KOPT-K1 (cell line): ENCODE results near the gene PDE4D.
"Not testable (repeated sequence)": the region's sequence is repeated elsewhere in the genome, so short reads cannot be mapped to it uniquely, and the experiment has no call there.

Experiments used
- H3K27ac ChIP-seq: fragments of 200-600 bp; sonication (generic); 2 replicates; pipeline ENCODE4 v1.5.1; 2016; ENCODE audit warnings: antibody characterized with exemption, mild to moderate bottlenecking, low read depth, low read length; ENCODE audit not compliant: poor library complexity, severe bottlenecking
- H3K36me3 ChIP-seq: fragments of 200-600 bp; sonication (generic); 2 replicates; pipeline ENCODE4 v1.5.1; 2017; ENCODE audit warnings: antibody characterized with exemption, mild to moderate bottlenecking, low read length, moderate library complexity; ENCODE audit not compliant: insufficient read depth
- H3K9me3 ChIP-seq: fragments of 200-600 bp; sonication (generic); 2 replicates; pipeline ENCODE4 v1.5.1; 2017; ENCODE audit warnings: antibody characterized with exemption, low read length, mild to moderate bottlenecking; ENCODE audit not compliant: insufficient read depth, poor library complexity, severe bottlenecking

PDE4D gene

DNA sequence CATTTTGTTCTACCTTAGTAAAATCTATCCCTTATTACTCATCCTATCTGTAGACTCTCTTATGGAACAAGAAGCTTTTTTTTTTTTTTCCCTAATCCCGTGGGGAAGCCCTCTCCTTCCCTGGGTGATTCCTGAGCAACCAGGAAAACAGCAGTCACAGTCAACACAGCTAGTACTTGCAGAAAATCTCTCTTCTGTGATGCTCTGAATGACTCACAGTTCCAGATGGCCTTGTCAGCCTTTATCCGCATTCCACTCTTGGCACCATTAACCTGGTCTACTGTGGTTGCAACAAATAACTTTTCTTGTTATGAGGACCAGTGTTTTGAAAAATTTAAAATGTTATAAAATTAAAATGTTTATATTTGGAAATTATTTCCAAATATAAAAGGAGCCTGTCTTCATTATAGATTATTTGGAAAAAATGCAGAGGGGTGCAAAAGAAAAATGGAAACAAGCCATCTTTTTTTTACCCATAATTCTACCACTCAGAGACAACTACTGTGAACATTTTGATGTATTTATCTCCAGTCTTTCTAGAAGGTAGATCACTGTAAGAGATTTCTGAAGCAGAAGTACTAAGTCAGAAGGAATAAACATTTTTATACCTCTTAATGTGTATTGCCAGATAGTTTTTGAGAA is 824.0 kb downstream of the PDE4D start:
- H3K9me3 ChIP-seq = no peaks in the 10 kb centered on the region
- H3K36me3 ChIP-seq = no peaks in the 10 kb centered on the region
- no peak overlapping the region for H3K27ac ChIP-seq

DNA sequence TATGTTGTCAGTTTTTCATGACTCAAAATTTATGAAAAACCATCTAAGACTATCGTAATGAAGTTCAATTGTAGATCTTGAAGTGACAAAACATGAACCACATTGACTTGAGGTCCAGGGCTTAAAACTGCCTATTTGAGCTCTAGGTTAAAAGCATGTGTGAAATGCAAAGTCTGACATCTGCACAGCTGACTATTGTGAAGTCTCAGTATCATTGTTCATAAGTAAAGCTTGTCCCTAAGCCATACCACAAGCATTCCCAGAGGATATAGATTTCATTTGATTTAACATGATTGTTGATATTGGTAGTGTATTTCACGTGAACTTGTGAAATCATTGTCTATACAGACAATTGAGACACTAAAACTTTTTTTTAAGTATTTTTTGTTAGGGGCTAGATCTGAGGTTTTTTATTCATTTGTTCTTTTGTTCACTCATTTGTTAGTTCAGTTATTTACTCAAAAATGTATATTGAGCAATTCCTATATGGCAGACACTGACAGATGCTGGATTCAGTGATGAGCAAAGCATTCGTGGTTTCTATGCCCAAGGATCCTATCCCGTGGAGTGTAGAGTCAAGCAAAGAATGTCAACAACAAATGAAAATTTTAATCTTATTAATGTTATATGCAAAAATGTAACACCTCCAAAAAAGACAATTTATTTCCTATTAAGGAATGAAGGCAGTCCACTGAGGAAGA is 825.4 kb downstream of the PDE4D start:
- no peaks in the 10 kb centered on the region for H3K9me3 ChIP-seq
- H3K36me3 ChIP-seq = no peaks in the 10 kb centered on the region

GRCh38 chr5:59066367-59067163 is 827.0 kb downstream of the PDE4D start:
- H3K36me3 ChIP-seq = no peaks in the 10 kb centered on the region
- no peak overlapping the region for H3K27ac ChIP-seq
- H3K9me3 ChIP-seq = no peaks in the 10 kb centered on the region

More for the DNA sequence above, 825.4 kb downstream of the PDE4D start:
- no peak overlapping the region for H3K27ac ChIP-seq

GRCh38 chr5:59065554-59065953 is 828.0 kb downstream of the PDE4D start:
- Histone ChIP-seq H3K9me3 (no peaks in the 10 kb centered on the region), H3K36me3 (no peaks in the 10 kb centered on the region), H3K27ac (no peak overlapping the region)

GRCh38 chr5:59064293-59064692 is 829.2 kb downstream of the PDE4D start:
- no peaks in the 10 kb centered on the region for H3K9me3 ChIP-seq
- no peak overlapping the region for H3K27ac ChIP-seq
- H3K36me3 ChIP-seq = no peaks in the 10 kb centered on the region

DNA sequence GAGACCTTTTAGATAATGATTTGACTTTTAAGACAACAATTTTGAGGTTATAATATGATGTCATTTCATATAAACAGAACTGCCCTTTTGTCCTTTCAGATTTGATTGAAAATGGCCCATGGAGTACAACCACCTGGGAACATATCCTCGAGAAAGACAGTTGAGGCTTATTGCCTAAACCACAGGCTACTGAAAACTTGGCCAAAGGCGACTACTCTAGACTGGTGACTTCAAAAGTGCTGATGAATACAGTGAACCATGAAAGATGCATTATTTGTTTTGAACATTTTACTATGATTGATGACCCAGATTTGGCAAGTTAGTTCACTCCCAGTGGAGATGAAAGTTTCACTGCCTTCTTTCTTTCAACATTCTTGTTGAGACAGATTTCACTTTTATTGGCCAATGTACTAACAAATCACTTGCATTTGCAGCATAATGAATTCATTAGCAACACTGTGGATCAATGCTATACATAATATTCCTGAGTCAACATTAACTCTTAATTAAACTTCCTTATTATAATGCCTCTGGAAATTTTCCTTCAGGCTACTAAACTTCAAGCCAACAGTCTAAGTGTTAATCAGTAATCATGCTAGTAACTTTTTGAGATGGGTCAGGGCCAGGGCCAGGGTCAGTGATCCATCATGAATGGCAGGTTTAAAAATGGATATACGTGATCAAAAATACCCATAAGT is 830.4 kb downstream of the PDE4D start:
- no peaks in the 10 kb centered on the region for H3K36me3 ChIP-seq
- no peaks in the 10 kb centered on the region for H3K9me3 ChIP-seq
- no peak overlapping the region for H3K27ac ChIP-seq

- H3K27ac ChIP-seq = no peak overlapping the region
- H3K36me3 ChIP-seq = no peaks in the 10 kb centered on the region
- H3K9me3 ChIP-seq = no peaks in the 10 kb centered on the region
These were observed 832.1 kb downstream of the PDE4D start for GRCh38 chr5:59061377-59061776.

- H3K9me3 ChIP-seq = no peaks in the 10 kb centered on the region
- H3K27ac ChIP-seq = no peak overlapping the region
- H3K36me3 ChIP-seq = no peaks in the 10 kb centered on the region
These were observed 834.4 kb downstream of the PDE4D start for GRCh38 chr5:59058969-59059687.

DNA sequence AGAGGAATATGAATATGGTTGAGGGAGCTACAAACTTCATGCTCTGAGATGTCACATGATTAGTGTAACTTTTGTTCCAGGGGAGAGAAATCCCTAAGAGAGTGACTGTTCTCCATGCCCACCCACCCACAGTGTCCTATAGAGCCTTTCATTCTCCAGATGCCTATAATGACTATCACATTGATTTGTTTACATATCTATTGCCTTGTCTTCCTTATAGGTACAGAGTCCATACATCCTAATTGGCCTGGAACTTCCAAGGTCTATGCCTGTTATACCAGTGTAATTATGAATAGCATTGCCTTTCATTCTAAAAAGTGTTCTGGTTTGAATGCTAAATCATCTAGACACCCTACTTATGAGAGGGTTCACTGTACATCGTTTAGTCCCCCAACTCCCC is 835.3 kb downstream of the PDE4D start:
- Histone ChIP-seq H3K27ac (no peak overlapping the region), H3K9me3 (no peaks in the 10 kb centered on the region), H3K36me3 (no peaks in the 10 kb centered on the region)

DNA sequence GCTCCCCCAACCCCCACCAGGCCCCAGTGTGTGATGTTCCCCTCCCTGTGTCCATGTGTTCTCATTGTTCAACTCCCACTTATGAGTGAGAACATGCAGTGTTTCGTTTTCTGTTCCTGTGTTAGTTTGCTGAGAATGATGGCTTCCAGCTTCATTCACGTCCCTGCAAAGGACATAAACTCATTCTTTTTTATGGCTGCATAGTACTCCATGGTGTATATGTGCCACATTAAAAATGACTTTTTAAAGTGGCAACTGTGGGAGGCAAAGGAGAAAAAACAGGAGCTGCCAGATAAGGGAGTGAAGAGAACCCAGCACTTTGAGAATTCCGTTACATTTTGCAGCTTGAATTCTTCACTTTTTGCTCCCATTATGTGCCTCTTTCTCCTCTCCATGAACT is 836.9 kb downstream of the PDE4D start:
- H3K9me3 ChIP-seq, H3K27ac ChIP-seq, H3K36me3 ChIP-seq: not testable (repeated sequence)

- H3K9me3 ChIP-seq = no peaks in the 10 kb centered on the region
- no peaks in the 10 kb centered on the region for H3K36me3 ChIP-seq
- no peak overlapping the region for H3K27ac ChIP-seq
These were observed 837.6 kb downstream of the PDE4D start for GRCh38 chr5:59055745-59056448.

DNA sequence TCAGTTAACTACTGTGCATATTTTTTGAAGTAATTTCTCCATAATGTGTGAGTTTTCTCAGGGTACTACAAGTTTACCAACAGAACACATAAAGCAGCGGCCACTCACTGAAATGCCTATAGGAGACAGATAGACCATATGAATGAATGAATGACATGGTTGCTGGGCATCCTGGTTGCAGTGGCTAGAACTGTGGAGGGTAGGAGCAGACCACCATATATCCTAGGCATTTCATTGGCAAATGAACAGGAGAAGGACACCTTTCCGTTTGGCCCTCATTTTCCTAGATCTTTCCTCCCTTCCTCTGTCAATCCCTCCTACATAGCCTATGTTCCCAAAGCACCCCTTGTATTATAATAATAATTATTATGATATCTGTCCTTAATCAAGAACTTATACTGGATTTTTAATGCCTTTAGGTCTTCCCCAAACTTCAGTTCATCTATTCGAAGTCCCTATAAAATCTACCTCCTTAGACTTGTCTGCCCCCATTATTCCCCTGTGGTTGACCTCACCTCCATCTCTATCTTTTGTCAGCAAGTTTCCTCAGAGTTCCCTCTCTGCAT is 838.5 kb downstream of the PDE4D start:
- Histone ChIP-seq H3K9me3 (no peaks in the 10 kb centered on the region), H3K36me3 (no peaks in the 10 kb centered on the region), H3K27ac (no peak overlapping the region)

- no peaks in the 10 kb centered on the region for H3K36me3 ChIP-seq
- H3K27ac ChIP-seq = no peak overlapping the region
- H3K9me3 ChIP-seq = no peaks in the 10 kb centered on the region
These were observed 841.6 kb downstream of the PDE4D start for GRCh38 chr5:59051951-59052350.

DNA sequence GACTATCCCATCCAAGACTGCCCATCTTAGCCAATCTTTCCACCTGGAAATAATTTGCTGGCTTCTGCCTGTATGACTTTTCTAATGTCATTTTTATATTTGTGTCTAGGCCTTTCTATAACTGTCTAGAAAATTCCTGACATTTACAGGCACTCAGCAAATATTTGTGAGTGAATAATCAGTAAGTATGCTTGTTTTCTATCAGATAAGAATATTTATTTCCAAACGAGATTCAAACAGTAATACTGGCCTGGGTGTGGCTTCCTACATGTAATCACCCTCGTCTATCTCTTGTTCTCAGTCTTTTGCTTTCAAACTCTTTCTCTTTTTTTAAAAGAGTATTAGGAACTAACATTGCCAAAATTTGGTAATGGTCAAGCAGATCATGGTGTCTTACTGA is 844.4 kb downstream of the PDE4D start:
- H3K9me3 ChIP-seq = no peaks in the 10 kb centered on the region
- no peak overlapping the region for H3K27ac ChIP-seq
- H3K36me3 ChIP-seq = no peaks in the 10 kb centered on the region
